AG09319 (cell line): ENCODE data around the gene ATXN1.

Source experiments
- DNase-seq: peaks from one replicate; pipeline ENCODE4 v3.0.0-alpha.2; 2010; ENCODE audit warnings: low read depth; ENCODE audit errors: extremely low read depth
- CTCF ChIP-seq: IDR thresholded peaks from 2 replicates; pipeline ENCODE4 v1.5.1; 2011; ENCODE audit warnings: low read depth, mild to moderate bottlenecking, inconsistent platforms, low read length, moderate library complexity

ATXN1 gene

DNA sequence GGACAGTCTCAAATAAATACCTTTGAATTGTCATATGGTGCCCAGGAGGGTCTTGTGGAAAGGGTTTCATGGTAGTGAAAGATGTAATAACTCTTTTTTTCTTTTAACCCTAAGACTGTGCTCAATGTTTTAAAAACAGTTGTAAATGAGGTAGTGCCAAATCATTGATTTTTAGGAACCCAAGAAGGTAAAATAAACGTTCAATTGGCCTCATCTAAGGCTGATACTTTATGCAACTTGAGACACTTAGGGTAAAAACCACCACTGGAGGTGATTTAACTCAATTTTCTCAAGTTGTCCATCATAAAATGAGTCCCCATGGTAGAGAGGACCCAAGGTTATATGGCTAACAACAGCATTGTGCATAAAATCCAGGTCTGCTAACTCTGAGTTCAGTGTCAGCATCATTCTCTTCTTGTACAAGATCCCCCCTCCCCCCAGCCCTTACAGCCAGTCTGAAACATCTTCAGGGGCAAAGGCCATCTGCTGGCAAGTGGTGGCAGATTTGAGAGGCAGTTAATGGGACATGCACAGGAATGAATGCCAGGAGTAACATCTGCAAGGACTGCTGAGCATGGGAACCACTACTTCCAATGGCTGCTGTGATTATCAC, 278.5 kb downstream of the ATXN1 start:
- no peak for TF ChIP-seq CTCF
- no peak for DNase-seq

DNA sequence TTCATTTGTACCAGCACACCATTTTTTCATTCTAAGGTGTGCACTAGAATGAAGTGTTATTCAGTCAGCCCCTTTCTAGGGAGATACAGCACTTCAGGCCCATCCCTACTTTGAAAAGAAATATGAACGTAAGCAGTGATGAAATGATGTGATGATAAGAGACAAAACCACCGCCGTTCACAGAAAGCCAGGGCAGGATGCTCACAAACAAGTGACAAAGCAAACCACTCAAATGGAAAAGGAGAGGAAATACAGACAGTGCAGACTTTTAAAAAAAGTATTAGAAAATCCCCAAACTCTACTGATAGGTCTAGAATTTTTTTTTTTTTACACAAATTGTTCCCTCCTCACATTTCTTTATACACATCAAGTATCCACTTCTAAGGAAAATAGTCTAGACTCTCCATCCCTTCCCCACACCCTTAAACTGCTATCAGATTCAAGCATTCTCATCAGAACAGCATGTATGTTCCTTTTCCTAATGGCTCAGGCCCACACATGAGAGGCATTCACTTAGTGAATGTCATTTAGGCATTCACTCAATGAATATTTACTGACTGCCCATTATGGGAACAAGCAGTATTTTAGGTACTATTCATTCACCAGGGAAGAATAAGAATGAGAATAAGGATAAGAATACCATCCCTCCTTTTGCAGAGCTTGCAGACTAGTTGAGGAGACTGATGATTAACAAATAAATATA, 279.4 kb downstream of the ATXN1 start:
- TF ChIP-seq CTCF, result no peak
- no peak for DNase-seq

GRCh38 chr6:16480763-16481560, 280.3 kb downstream of the ATXN1 start:
- TF ChIP-seq CTCF, result no peak
- no peak for DNase-seq

DNA sequence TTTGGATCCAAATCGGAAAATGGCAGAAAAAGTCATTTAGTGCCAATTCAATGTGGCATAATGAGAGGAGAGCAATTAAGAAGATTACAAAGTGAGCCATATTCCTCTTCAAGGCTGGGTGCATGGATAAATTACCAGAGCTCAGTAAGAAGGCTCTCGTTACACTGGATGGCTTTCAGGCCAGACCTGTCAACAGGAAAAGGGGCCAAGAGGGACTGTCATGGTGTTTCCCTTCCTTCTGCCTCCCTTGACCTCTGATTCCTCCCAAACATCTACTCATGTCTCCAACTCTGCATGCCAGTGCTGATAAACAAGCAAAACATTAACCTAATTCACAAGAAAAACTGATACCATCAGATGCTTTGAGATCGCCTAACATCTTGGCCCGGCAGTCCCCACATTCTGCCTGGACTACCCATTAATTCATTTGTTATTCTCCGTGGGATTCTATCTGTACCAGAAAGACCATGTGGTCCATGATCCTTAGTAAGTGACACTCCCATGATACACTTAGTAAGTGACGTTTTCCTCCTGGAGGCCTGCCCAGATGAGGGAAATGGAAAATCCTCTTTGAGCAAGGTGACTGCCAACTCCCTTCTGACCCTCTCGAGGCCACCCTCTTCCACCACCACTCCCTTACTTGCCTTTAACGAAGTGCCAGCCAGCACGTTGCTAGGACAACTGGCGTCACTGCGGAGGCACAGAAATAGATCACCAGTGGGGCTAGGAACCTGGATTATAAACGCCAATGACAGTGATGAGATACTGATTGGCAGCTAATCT, 283.7 kb downstream of the ATXN1 start:
- TF ChIP-seq CTCF, result no peak
- DNase-seq, result no peak

GRCh38 chr6:16476861-16477260, 284.4 kb downstream of the ATXN1 start:
- TF ChIP-seq CTCF, result no peak
- no peak for DNase-seq

GRCh38 chr6:16475494-16475781, 285.8 kb downstream of the ATXN1 start:
- DNase-seq, result no peak
- no peak for TF ChIP-seq CTCF
